Activated CD4-positive, alpha-beta T cell treated with anti-CD3 and anti-CD28 coated beads, Interleukin-2, amount 50 U/mL, for 48 hours (primary cell): Measurements from ENCODE around the gene UBE2S.

Source experiments
- DNase-seq, 2 experiments: peaks; one replicate each; pipeline ENCODE4 v3.0.0-alpha.2; 2020

The UBE2S gene

DNA sequence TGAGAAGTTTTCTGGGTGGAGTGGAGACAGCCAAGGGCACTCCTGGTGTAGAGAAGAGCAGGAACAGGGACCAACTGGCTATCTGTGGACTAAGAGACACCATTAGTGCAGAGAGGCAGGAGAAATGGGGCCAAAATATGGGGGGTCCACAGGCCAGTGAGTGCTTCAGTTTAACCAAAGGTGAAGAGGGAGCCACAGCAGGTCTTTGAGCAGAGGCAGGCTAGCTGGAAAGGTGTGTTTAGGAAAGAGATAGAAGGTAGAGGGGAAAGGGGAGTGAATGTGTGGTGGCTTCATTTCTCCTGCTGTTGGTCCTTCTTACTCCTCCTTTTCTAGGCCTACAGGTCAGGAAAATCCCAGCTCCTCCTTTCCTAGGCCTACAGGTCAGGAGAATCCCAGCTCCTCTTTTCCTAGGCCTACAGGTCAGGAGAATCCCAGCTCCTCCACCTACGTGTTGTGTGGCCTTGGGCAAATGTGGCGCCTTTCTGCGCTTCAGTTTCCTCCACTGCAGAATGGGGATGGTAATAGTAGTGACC, 25.0 kb downstream of the UBE2S start:
- no peak for DNase-seq

- no peak for DNase-seq
Observed at GRCh38 chr19:55382013-55382412, 25.6 kb downstream of the UBE2S start.

DNA sequence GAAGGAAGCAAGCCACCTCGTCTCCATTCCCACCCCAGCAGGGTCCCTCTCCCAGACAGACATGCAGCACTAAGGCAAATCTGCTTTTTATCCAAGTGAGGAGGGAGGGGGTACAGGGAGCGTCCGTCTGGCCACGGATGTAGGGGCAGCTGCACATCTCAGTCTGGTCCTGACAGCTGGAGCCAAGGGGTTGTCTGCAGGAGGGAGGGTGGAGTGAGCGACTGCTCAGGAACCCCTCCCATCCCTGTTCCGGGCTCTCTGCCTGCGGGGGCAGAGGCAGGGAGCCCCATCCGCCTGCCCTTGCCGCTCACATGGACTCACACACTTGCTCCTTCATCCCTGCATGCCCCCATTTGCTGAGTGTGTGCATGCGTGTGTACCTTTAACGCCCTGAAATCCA, 28.4 kb downstream of the UBE2S start:
- no peak for DNase-seq

DNA sequence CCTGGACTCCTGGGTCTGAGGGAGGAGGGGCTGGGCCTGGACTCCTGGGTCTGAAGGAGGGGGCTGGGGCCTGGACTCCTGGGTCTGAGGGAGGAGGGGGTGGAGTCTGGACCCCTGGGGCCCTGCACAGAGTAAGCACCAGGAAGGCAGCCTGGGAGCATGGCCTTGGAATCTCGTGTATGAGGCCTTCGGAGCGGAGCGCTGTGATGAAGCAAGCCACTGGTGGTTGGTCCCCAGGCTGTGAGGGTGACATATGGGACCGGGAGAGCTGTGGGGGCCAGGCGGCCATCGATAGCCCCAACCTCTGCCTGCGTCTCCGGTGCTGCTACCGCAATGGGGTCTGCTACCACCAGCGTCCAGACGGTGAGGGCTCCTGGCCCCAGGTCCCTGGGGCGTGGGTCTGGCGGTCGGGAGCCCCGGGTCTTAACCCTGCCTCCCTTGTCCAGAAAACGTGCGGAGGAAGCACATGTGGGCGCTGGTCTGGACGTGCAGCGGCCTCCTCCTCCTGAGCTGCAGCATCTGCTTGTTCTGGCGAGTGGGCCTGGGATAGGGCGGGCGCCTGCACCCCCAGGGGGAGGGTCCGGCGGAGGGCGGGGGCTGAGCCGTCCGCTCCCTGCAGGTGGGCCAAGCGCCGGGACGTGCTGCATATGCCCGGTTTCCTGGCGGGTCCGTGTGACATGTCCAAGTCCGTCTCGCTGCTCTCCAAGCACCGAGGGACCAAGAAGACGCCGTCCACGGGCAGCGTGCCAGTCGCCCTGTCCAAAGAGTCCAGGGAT, 30.0 kb downstream of the UBE2S start:
- DNase-seq = no peak

DNA sequence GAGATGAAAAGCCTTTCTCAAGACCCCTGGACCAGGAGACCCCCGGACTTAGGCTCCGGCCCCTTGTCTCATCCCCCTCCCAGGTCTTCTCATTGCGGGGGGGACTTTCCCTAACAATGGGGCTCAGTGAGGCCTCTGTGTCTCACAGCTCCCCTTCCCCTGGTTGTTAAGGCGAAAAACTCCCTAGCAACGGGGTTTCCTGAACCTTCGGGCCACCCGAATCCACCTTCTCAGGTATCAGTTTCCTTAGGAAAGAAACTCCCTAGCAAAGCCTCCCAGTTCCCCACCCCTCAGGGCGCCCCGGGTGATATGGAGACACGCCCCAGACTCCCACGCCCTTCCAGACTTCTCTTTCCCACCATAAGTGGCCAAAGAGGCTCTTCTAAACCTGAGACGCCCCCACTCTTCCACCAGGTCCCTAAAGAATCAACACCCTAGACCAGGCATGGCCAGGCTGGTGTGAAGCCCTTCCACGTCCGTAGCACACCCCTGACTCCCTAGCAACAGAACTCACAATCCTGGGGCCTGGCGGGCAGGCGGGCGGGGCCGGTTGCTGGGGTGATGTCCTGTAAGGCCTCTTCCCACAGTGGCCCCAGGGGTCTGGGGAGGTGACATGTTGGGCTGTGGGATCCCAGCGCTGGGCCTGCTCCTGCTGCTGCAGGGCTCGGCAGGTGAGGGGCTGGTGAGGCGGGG, 31.2 kb downstream of the UBE2S start, which contains the start of gene TMEM190:
Gene TMEM190, plus strand, starts transcription at position 586 of the 693 bp plus-strand sequence. Its CDS starts 28 bp downstream, at position 614.
- no peak for DNase-seq

DNA sequence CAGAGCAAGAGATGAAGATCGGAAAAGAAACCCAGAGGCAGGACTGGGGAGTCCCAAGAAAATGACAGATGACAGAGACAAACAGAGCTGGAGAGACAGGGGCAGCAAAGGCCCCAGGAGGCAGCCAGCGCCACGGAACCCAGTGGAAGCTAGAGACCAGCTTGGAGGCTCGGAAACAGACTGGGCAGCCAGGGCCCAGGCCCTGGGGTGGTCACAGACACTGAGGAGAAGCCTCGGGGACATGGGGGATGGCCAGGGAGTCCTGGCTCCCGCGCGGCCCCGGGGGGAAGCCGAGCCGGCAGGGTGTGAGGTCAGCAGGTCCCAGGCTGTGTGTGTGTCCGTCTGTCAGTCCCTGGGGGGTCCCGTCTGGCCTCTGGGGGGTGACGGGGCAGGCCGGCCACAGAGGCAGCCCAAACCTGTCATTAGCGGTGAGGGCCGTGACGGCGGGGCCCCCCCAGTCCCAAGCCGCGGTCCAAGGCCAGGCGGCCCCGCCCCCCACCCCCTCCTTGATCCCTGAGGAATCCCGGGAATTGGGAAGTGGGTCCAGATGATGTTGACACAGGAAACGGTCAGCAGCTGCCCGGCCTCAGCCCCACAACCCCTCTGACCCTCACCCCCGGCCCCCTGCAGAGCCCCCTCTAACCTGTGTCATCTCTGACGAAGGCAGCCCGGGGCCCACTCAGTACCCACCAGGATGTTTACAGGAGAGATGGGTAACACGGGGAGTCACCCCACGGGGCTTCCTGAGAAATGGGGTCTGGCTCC, 33.4 kb downstream of the UBE2S start:
- no peak for DNase-seq

DNA sequence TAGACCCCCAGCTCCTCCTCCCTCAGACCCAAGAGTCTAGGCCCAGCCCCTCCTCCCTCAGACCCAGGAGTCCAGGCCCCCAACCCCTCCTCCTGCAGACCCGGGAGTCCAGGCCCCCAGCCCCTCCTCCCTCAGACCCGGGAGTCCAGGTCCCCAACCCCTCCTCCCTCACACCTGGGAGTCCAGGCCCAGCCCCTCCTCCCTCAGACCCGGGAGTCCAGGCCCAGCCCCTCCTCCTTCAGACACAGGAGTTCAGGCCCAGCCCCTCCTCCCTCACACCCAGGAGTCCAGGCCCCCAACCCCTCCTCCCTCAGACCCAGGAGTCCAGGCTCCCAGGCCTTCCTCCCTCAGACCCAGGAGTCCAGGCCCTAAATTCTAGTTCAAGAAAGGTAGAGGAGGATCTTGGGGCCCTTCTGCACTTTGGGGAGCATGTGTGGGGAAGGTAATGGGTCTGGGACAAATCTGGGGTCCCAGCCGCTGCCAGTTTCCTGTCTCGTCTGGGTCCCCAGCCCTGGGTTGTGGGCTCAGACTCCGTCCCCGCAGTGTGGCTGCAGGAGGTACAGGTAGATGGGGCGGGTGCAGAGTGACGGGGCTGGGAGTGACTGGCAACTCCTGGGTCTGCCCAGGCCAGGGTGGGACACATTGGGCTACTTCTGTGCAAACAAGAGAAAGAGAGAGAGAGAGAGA, 34.1 kb downstream of the UBE2S start:
- no peak for DNase-seq

DNA sequence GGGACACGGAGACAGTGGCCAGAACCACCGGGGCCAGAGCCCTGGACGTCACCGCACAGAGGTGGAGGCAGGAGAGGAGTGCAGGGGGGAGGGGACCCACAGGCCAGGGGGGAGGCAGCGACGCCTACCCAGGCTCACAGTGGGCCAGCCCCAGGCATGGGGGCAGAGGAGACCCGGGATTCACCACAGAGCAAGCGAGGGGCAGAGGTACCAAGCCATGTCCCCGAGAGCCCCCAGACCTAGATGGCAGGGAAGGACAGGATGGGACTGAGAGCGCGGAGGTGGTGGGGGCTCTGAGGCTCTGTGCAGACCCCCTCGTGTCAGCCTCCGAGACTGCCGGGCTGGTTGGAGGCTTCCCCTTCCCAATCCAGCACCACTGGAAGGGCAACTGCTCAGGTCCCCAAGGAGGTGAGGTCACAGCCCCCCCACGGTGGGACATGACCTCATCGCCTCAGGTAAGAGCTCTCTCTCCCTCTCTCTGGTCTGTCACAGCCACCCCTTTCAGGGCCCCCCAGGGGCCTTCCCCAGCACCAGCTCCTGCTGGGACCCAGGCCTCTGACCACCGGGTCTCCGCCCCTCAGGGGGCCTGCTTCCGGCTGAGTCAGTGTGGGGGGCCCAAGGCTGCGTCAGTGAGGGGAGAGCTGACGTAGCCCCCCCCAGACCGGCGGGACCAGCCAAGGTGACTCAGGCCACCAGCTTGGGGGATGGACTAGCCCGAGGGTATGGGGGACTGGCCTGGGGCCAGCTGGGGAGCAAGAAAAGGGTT, 35.1 kb downstream of the UBE2S start:
- DNase-seq = no peak

GRCh38 chr19:55370305-55370988, 37.1 kb downstream of the UBE2S start, which contains the start of gene IL11:
Gene IL11 (minus strand): TSS chr19:55370463. CDS start chr19:55370310, 153 bp downstream.
- DNase-seq = no peak

- peak; percentile 33 to 46 for DNase-seq
Observed at GRCh38 chr19:55369653-55370304, 37.8 kb downstream of the UBE2S start.

- no peak for DNase-seq
Observed at GRCh38 chr19:55368701-55369563, 38.7 kb downstream of the UBE2S start.

DNA sequence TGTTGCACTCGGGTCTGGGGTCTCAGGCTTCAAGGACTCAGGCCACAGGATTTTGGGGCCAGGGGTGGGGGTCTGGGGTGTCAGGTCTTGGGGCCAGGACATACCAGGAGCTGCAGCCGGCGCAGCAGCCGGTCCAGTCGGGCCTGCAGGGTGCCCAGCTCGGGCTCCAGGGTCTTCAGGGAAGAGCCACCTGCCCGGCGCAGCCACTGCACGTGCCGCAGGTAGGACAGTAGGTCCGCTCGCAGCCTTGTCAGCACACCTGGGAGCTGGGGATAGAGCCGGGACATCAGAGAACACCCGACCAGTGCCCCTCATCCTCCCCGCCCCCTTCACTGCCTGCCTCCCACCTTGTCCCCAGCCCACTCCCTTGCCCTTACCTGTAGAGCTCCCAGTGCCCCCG, 39.5 kb downstream of the UBE2S start:
- no peak for DNase-seq

DNA sequence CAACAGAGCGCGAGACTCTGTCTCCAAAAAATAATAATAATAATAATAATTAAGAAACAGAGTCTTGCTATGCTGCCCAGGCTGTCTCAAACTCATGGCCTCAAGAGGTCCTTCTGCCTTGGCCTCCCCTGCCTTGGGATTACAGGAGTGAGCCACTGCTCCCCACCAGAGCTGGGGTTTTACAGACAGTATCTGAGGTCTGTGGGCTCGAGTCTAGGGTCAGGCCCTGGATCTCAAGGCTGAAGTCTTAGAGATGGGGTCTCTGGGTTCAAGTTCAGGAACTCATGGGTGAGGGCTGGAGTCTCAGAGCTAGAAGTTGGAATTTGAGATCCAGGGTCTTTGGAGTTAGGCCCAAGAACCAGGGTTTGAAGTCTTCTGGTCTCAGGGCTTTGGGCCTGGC, 40.8 kb downstream of the UBE2S start:
- no peak for DNase-seq

- DNase-seq = no peak
Observed at GRCh38 chr19:55365964-55366363, 41.6 kb downstream of the UBE2S start.

- no peak for DNase-seq
Observed at GRCh38 chr19:55365245-55365644, 42.3 kb downstream of the UBE2S start.

DNA sequence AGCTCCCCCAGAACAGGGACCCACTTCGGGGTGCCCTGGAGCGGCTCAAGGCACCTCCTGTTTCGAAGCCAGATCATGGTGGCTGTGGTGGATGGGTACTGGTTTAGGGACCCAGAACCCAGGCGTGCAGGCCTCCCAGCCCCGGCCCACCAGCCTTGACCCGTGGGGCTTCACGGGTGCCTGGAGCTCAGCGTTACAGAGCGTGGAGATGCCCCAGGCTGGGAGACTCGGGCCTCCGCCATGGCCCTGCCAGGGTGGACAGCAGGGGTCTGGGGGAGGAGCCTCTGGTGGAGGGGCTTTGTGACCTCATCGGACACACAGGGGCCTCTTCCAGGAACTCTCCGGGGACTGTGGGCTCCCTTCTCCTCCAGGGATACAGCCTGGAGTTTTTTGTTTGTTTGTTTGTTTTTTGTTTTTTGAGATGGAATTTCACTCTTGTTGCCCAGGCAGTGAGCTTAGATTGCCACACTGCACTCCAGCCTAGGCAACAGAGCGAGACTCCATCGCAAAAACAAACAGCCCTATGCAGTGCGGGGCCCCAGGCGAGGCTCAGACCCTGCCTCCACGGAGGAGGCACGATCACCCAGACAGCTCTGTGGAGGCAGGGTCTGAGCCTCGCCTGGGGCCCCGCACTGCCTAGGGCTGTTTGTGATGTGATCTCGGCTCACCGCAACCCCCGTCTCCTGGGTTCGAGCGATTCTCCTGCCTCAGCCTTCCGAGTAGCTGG, 44.4 kb downstream of the UBE2S start, which contains the start of gene GARIN5B:
Gene GARIN5B, minus strand, starts transcription at position 271 of the 727 bp plus-strand sequence. Its CDS starts 194 bp downstream, at position 77.
- DNase-seq = no peak

GRCh38 chr19:55362174-55362989, 45.2 kb downstream of the UBE2S start:
- no peak for DNase-seq

DNA sequence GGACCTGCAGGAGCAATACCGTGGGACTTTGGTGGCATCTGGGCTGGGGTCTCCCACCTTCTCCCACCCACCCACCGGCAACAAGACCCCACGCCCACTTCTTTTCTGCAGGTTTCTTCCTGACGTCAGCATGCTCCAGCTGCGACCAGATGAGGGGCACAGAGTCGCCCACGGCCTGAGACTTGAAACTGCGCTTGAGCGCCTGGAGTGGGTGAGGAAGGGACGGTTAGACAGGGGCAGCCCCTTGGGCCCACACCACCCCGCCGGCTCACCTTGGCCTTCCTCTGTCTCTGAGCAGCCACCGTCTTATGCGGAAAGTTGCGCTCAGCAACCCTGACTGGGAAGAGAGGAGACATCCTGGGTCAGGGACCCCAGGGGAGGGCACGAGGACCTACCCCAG, 46.7 kb downstream of the UBE2S start:
- DNase-seq = no peak
